NCI-H2227 (cell line): Measurements from ENCODE around the gene SETDB2.

Experiments
- DNase-seq: peaks from one replicate; lab custom pipeline; 2025; ENCODE audit not compliant: unreplicated experiment; lab: John Stamatoyannopoulos, UW

SETDB2 gene

GRCh38 chr13:49443704-49444523 is at the start of gene SETDB2, which contains the start of gene CAB39L:
Gene SETDB2 (plus strand): TSS chr13:49444274. CDS start chr13:49451894, 7,620 bp downstream.
Gene CAB39L (minus strand): TSS chr13:49444064. CDS start chr13:49382910, 61,154 bp downstream.
- peak; percentile 97 for DNase-seq

DNA sequence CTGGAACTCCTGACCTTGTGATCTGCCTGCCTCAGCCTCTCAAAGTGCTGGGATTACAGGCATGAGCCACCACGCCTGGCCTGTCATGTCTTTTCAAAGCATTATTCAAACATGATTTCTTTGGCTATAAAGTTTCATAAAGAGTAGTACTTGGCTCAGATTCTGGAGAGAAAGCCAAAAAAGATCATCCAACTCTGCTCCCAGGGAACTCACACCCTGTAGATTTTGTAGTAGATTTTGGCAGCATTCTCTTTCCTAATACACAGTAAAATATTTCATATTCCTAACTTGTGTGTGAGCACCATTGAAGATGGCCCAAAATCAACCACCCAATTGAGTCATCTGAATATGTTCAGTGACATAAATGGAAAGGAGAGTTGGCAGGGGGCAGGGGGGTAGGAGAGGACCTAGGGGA is 48.6 kb upstream of the SETDB2 start:
- no peak for DNase-seq

DNA sequence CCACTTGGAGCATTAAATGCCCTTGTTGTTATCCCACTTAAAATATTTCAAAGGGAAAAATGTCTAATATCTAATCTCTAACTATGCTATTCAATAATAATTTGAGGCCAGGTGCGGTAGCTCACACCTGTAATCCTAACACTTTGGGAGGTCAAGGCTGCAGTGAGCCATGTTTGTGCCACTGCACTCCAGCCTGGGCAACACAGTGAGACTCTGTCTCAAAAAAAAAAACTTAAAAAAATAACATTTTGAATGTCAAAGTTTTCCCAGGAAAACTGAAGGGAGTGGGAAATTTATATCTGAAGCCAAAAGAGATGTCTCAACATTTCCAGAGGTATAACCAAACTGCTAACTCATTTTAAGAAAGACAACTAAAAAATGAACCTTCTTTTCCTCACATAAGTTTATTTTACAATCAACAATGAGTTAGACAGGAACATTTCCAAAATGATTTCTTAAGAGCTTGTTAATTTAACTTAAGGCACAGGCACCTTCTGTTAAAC is 48.1 kb upstream of the SETDB2 start:
- no peak for DNase-seq

GRCh38 chr13:49399801-49400472 is 44.1 kb upstream of the SETDB2 start:
- no peak for DNase-seq

DNA sequence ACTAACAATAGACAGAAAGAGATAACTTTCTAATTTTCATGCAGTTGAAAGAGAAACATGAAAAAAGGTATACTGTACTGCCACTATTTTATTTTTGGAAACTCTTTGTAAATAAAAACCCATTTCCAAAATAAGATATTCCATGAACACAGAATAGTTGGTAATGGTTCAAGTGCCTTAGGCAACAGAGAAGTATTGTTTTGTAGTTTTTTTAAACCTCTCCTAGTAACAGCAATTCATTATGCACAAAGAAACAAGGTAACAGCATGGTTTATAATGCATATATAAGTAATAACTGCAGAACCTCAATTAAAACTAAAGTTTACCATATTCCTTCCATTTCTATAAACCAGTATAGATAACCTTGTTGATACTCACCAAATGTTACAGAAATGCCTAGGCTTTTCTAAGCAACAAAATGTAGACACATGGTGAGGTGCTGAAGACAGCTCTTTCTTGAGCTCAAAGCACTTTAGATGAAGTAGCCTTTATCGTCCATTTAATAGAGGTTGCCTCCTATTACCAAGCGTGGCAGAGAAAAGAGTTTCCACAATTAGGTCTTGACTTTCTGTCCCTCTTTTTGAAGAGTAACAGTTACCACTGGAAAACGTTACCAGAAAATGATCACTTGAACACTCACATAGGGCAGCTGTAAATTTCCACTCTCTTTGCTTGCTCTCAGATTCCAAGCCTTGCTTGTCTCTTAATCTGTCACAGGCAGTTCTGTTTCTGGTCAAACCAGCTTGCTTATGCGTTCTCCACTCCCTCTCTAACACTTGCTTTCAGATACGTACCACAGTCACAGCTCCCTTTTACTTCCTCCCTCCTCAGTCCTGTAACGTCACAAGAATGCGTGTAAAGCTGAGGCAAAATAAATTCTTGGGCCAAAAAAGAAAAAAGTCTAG is 43.1 kb upstream of the SETDB2 start:
- no peak for DNase-seq

DNA sequence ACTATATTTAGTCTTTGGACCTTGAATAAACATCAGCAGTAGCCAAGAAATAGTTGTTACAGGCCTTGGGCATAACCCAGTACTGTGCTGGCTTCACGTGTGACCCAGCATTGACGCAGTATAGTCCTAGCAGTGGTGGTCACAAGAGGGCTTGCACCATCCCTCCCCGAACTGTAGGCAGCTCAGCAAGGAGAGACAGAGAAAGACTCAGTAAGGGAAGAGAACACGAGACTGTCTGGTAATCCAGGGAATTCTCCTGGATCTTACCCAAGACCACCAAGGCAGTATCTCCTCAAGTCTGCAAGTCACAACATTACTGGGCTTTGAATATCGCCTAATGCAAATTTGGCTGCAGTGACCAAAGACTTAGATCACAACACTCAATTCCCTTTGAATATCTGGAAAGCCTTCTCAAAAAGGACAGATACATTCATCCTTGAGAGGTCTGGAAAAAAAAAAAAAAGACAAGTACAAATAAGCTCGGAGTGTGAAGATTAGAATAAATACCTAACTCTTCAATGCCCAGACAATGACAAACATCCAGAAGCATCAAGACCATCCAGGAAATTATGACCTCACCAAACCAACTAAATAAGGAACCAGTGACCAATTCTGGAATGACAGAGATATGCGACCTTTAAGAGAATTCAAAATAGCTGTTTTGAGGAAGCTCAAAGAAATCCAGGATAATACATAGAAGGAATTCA is 39.9 kb upstream of the SETDB2 start:
- no peak for DNase-seq

GRCh38 chr13:49404703-49405020 is 39.4 kb upstream of the SETDB2 start:
- DNase-seq, result no peak

- no peak for DNase-seq
Measured at GRCh38 chr13:49407068-49407467, 37.0 kb upstream of the SETDB2 start.

DNA sequence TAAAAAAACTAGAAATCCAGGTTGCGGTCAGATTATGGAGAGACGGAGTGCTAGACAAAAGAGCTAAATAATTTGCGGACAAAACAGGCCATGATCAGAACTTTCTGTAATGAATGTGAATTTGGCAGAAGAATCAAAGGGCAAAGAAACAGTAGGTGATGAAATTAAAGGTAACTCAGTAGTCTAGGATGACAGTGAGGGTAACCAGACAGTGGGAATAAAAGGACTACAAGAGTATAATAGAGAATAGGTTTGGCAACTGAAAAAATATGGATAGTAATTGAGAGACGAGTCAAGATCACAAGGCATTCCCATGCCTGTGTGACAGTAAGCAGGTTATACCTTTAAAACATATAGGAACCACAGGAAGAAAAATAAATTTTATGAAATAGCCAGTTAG is 36.1 kb upstream of the SETDB2 start:
- no peak for DNase-seq

DNA sequence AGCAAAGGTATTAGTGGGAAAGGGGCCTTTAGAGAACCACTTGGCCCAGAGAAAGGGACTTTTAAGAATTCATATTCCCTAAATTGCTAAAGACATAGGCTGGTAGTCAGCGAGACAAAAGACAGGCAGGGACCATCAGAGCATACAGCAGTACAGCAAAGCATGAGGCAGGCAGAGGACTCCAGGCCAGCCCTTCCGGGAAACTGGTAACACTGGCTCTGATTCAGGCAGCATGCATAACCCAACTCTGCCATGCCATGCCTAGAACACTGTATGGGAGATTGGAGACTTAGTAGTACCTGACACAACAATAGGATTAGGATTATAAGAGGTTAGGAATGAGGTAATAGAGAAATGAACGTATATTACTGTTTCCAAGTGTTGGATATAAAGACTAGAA is 35.1 kb upstream of the SETDB2 start:
- DNase-seq, result no peak

GRCh38 chr13:49410006-49410405 is 34.1 kb upstream of the SETDB2 start:
- no peak for DNase-seq

- DNase-seq, result no peak
Measured at GRCh38 chr13:49410477-49410876, 33.6 kb upstream of the SETDB2 start.

- DNase-seq, result no peak
Measured at GRCh38 chr13:49411353-49411752, 32.7 kb upstream of the SETDB2 start.

- no peak for DNase-seq
Measured at GRCh38 chr13:49412749-49413148, 31.3 kb upstream of the SETDB2 start.

- no peak for DNase-seq
Measured at GRCh38 chr13:49417161-49417560, 26.9 kb upstream of the SETDB2 start.

DNA sequence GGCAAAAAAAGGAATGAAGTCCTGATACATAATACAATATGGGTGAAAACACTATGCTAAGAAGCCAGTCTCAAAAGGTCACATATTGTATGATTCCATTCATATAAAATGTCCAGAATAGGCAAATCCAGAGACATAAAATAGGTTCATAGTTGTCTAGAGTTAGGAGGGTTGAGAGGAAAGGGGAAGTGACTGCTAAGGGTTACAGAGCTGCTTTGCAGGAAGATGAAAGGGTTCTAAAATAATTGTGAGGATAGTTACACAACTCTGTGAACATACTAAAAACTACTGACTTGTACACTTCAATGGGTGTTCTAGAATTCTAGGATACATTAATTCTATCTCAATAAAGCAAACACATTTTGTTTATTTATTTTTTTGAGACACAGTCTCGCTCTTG is 25.9 kb upstream of the SETDB2 start:
- DNase-seq, result no peak

DNA sequence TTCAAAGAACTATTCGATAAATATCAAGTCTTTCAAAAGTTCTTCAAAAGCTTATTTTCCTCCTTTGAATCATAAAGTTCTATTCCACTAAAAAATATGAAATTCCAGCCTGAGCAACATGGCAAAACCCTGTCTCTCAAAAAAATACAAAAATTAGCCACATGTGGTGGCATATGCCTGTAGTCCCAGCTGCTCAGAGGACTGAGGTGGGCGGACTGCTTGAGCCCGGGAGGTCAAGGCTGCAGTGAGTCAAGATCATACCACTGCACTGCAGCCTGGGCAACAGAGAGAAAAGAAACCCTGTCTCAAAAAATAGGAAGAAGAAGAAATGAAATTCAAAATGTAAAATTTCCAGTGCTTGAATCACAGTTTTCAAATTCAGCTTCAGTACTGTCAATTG is 24.8 kb upstream of the SETDB2 start:
- no peak for DNase-seq

GRCh38 chr13:49421391-49421790 is 22.7 kb upstream of the SETDB2 start:
- DNase-seq, result no peak

- no peak for DNase-seq
Measured at GRCh38 chr13:49424011-49424560, 20.0 kb upstream of the SETDB2 start.

- DNase-seq, result no peak
Measured at GRCh38 chr13:49428041-49428763, 15.9 kb upstream of the SETDB2 start.
